HTR-8/SVneo (cell line): Measurements from ENCODE around the gene CYP11A1.
A peak's percentile ranks its signal among the peaks of the same experiment; 100 is the strongest.
"Not testable (repeated sequence)": the region's sequence is repeated elsewhere in the genome, so short reads cannot be mapped to it uniquely, and the experiment has no call there.

Experiments used
- DNase-seq: peaks from one replicate; pipeline ENCODE4 v3.0.0; 2011; ENCODE audit warnings: low spot score, mixed read lengths; ENCODE audit not compliant: insufficient read length
- FAIRE-seq: peaks from 2 replicates; lab custom pipeline; 2011; peaks lifted over from hg19 to GRCh38; lab: Jason Lieb, UNC

The CYP11A1 gene

GRCh38 chr15:74377831-74378766, 10.7 kb upstream of the CYP11A1 start:
- no peak for DNase-seq
- no peak for FAIRE-seq

GRCh38 chr15:74376825-74377581, 9.6 kb upstream of the CYP11A1 start:
- DNase-seq (no peak), FAIRE-seq (no peak)

GRCh38 chr15:74376226-74376625, 8.8 kb upstream of the CYP11A1 start:
- FAIRE-seq = no peak
- DNase-seq = no peak

GRCh38 chr15:74375303-74375693, 7.9 kb upstream of the CYP11A1 start:
- peak; percentile 75 for DNase-seq
- FAIRE-seq = no peak

- FAIRE-seq = no peak
Measured at GRCh38 chr15:74374648-74375302, 7.3 kb upstream of the CYP11A1 start.

GRCh38 chr15:74373731-74374647, 6.5 kb upstream of the CYP11A1 start:
- DNase-seq = peak; percentile 90
- peak; percentile 58 for FAIRE-seq

More at GRCh38 chr15:74374648-74375302, 7.3 kb upstream of the CYP11A1 start:
- DNase-seq = no peak

GRCh38 chr15:74373056-74373650, 5.7 kb upstream of the CYP11A1 start:
- no peak for FAIRE-seq
- DNase-seq = no peak

GRCh38 chr15:74370471-74370870, 3.0 kb upstream of the CYP11A1 start:
- FAIRE-seq = no peak
- no peak for DNase-seq

GRCh38 chr15:74369756-74370155, 2.3 kb upstream of the CYP11A1 start:
- FAIRE-seq (no peak), DNase-seq (no peak)

GRCh38 chr15:74369084-74369745, 1.8 kb upstream of the CYP11A1 start:
- no peak for DNase-seq
- FAIRE-seq = no peak

GRCh38 chr15:74368121-74368520, 675 bp upstream of the CYP11A1 start:
- DNase-seq (no peak), FAIRE-seq (no peak)

- peak; percentile 20 for FAIRE-seq
- DNase-seq = no peak
Measured at GRCh38 chr15:74365598-74366445, 1.6 kb downstream of the CYP11A1 start.

GRCh38 chr15:74364936-74365597, 2.4 kb downstream of the CYP11A1 start:
- no peak for FAIRE-seq
- DNase-seq = no peak

GRCh38 chr15:74362482-74362881, 5.0 kb downstream of the CYP11A1 start:
- no peak for FAIRE-seq
- DNase-seq = no peak

GRCh38 chr15:74360855-74361254, 6.6 kb downstream of the CYP11A1 start:
- DNase-seq, FAIRE-seq: not testable (repeated sequence)

- FAIRE-seq, DNase-seq: not testable (repeated sequence)
Measured at GRCh38 chr15:74359376-74359775, 8.1 kb downstream of the CYP11A1 start.

GRCh38 chr15:74357514-74357913, 9.9 kb downstream of the CYP11A1 start:
- FAIRE-seq, DNase-seq: not testable (repeated sequence)
